Measurements from ENCODE around the gene RHCE.
A peak's percentile ranks its signal among the peaks of the same experiment; 100 is the strongest.
"Not testable (repeated sequence)": the region's sequence is repeated elsewhere in the genome, so short reads cannot be mapped to it uniquely, and the experiment has no call there.

The RHCE gene

DNA sequence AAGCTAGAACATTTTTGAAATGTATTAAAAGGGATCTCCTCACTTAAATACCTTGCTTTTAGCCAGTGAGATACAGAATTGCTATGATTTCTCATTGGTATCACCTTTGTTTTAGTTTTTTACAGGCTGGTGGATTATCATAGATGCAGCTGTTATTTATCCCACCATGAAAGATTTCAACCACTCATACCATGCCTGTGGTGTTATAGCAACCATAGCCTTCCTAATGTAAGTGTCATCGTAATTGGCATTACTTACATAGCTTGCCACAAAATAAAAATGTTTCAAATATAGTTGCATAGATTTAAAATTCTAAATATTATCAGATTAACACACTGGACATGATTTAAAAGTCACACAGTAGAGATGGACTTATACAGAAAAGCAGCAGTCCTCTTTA, 77.8 kb downstream of the RHCE start:
- no peak for DNase-seq (ENCODE audit: low read depth in 2 of 2)

DNA sequence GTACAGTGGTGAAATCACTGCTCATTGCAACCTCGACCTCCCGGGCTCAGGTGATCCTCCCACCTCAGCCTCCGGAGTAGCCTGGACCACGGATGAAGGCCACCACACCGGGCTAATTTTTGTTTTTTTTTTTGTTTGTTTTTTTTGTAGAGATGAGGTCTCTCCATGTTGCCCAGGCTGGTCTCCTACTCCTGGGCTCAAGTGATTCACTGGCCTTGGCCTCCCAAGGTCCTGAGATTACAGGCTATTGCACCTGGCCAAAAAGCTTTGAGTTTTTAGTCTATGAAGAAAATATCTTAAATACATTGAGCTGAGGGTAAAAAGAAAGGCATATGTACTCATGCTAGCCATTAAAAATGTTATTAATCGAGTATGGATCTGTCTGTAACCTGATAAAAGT, 78.9 kb downstream of the RHCE start:
- no peak for DNase-seq (ENCODE audit: low read depth in 2 of 2)

DNA sequence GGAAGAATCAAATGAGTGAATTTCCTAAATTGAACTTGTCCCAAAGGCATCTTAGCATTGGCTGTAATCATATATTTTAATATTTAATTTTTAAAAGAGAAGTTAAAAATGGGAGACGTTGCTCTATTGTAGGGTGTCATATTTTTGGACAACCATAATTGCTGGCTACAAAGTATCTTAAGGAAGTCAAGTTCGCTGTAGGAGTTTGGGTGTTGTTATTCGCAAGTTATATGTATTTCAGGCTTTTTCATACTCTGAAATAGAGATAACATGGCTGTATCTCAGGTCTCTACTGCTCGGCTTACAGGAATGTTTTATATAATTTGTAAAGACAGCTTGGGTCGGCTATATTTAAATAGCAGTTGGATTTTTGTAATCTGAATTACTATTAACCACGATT, 81.6 kb downstream of the RHCE start:
- DNase-seq (ENCODE audit: low read depth in 2 of 2), result no peak

DNA sequence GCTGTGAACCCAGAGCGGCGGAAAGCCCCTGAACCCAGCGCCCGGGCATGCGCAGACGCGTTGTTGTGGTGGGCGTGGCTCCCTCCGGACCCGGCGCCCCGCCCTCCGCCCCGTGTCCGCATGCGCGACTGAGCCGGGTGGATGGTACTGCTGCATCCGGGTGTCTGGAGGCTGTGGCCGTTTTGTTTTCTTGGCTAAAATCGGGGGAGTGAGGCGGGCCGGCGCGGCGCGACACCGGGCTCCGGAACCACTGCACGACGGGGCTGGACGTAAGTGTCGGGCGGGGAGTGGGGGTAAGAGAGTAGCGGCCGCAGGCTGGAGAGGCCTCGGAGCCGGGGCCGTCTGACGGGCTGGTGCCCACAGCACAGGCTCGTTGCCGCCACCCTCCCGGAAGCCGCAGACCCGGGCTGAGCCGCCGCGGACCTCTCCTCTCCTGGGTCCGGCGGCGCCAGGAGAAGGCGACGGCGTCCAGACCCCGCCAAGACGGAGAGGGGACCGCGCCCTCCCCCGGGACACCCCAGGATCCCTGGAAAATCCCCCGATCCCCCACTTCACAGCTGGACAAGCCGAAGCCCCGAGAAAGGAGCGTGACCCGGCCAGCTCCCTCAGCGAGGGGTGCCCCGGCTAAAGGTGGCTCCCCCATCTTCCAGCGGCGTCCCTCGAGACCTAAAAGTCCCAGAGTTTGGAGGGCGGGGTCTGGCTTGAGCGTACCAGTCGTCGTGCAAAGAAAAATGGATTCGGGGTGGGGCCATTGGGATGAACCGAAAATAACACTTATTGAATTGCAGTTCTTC, 82.2 kb downstream of the RHCE start, which contains the start of gene TMEM50A:
Gene TMEM50A (plus strand): TSS at position 147 of the 794 bp plus-strand sequence. CDS start 2,153 bp downstream, outside the sequence.
- peak; percentile 80 to 82 for DNase-seq (ENCODE audit: low read depth in 2 of 2)

DNA sequence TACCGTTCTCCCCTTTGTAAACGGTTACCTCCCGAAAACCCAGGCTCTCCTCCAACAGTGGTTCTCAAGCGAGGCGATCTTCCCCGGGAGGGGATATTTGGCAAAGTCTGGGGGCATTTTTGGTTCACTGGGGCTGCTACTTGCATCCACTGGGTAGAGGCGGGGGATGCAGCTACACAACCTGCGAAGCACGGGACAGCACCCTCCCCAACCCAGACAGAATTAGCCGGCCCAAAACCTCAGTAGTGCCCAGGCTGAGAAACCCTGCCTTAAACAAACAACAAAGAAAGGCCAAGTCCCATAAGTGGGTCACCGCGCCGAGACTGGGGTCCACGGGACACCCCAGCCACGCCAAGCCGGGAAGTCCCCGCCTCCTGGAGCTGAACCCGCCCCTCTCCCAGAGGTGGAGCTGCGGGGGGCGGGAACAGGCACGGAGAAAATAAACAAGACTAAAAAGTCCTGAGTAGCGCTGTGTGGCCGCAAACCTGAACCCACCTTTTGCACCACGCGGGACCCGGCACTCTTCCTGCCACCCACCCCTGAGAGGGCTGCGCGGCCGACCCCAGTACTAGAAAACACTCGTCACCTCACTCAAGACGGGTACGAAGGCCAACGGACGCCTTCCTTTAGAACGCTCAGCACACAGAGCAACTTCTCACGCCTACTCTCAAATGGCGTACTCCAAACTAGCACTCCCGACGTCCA, 83.0 kb downstream of the RHCE start:
- DNase-seq (ENCODE audit: low read depth in 2 of 2), result peak in 1 of 2 donors; percentile 3

DNA sequence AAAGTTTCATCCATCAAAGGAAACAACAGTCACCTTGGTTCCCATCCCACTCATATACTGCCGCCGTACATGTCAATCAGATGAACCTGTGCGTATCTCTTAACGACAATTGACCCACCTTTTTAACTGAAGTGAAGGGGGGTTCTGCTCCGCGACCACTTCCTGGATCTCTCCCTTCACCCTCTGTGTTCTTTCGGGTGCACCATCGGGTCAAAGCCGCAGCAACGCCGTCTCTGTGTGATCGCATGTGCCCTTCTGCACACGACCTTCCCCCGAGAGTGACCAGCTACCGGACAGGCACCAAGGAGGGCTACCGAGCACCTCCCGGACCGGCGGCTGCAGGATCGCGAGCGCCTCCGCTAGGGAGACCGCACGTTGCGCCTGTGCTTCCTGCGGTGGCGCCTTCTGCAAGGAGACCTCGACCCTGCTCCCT, 83.7 kb downstream of the RHCE start:
- DNase-seq (ENCODE audit: low read depth in 2 of 2), result peak in 1 of 2 donors; percentile 8

DNA sequence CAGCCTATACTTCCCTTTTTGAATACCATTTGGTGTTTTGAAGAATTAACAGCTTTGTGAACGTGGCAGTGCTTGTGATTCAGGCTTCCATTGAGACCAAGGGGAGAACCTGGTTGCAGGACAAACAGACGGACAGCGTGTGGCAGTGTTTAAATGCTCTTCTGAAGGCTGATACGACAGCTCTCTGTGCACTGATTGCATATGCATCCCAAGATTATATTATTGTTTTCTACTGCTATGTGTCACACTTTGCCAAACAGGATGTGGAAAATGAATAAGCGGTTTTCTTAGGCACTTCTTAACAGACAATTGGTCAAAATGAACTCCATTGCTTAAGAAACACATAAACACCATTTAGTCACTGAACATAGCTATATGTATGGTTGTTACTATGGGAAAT, 90.7 kb downstream of the RHCE start:
- not testable (repeated sequence) for DNase-seq (ENCODE audit: low read depth in 2 of 2)

DNA sequence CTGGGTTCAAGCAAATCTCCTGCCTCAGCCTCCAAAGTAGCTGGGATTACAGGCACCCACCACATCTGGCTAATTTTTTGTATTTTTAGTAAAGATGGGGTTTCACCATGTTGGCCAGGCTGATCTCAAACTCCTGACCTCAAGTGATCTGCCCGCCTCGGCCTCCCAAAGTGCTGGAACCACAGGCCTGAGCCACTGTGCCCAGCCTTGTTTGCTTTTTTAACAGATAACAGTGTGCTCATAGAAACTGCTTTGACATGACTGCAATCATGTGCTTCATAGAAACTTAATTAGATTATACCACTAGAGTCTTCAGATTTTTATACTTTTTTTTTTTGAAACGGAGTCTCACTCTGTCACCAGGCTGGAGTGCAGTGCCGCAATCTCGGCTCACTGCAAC, 91.3 kb downstream of the RHCE start:
- DNase-seq (ENCODE audit: low read depth in 2 of 2), result not testable (repeated sequence)

DNA sequence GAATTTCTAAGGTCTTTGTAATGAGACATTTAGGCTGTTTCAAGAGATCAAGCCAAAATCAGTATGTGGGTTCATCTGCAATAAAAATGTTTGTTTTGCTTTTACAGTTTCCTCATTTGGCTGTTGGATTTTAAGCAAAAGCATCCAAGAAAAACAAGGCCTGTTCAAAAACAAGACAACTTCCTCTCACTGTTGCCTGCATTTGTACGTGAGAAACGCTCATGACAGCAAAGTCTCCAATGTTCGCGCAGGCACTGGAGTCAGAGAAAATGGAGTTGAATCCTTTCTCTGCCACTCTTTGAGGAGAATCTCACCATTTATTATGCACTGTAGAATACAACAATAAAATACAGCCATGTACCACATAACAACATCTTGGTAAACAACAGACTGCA, 91.8 kb downstream of the RHCE start:
- not testable (repeated sequence) for DNase-seq (ENCODE audit: low read depth in 2 of 2)

DNA sequence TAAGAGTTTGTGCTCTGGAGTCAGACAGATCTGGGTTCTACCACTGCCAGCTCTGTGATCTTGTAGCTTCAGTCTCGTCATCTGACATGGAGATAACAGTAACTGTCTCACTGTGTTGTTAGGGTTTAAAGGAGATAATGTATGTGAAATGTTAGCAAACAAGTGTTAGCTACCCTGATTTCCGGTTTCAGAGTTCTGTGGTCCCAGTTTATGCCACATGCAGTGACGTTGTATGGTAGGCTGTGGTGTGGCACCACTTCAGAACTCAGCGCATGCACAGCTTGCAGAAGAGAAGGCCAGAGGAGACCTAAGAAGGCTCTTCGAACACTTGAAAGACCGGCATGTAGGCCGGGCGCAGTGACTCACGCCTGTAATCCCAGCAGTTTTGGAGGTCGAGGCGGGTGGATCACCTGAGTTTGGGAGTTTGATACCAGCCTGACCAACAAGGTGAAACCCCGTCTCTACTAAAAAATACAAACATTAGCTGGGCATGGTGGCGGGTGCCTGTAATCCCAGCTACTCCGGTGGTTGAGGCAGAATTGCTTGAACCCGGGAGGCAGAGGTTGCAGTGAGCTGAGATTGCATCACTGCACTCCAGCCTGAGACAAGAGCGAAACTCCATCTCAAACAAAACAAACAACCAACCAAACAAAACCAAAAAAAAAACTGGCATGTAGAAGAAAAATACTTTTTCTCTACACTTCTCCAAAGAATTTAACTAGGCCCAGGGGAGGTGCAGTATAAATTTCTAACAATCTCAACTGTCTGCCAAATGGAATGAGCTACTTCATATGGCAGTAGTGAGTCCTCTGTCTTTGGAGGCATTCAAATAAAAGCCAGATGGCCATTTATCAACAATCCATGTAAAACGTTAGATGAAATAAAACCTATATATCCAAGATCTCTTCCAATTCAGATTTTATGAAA, 92.5 kb downstream of the RHCE start:
- not testable (repeated sequence) for DNase-seq (ENCODE audit: low read depth in 2 of 2)

DNA sequence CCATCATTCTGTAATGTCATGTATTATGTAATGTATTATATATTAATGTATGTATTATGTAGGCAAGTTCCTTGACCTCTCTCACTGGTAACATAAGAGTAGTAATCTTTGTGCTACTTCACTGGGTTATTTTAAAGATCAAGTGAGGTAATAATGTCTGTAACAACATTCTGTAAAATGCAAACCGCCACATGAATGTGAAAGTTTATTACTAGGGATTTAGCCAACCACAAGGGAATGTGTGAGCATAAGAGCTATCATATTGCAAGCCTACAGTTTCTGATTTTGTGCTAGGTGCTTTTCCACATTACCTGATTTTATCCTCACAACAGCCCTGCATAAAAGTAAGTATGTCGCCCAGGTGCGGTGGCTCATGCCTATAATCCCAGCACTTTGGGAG, 96.2 kb downstream of the RHCE start:
- not testable (repeated sequence) for DNase-seq (ENCODE audit: low read depth in 2 of 2)

DNA sequence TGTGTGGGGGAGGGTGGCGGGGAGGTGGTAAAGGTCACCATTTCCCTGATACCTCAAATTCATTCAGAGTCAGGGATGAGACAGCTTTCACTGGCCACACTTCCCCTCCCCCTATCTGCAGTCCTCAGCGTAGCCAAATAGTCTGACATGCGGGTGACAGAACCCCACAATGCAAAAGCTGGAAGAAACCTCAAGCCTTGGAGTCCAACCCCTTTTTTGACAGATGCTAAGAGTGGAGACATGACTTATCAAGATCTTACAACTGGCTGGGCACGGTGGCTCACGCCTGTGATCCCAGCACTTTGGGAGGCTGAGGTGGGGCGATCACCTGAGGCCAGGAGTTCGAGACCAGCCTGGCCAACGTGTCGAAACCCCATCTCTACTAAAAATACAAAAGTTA, 98.5 kb downstream of the RHCE start:
- not testable (repeated sequence) for DNase-seq (ENCODE audit: low read depth in 2 of 2)

DNA sequence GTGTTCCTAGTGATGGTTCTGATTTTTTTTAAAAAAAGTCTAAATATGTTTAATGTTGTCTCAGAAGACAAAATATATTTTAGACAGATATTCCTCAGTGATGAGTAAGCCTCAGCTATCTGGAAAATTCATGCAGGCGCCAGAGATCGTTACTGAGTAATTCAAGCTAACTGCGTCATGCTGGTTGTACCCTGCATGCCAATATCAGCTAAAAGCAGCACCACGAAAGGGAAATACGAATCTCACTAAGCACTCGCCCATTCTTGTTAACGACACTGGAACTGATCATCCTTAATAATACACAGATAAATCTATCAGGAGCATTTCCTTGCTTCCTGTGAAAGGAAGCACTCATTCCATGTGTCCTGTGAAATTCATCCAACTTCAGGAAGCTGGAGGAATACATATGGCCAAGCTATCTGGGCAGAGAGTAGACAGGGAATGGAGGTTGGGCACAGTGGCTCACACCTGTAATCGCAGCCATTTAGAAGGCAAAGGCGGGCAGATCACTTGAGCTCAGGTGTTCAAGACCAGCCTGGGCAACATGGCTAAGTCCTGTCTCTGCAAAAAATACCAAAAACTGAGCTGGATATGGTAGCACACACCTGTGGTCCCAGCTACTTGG, 100.2 kb downstream of the RHCE start:
- not testable (repeated sequence) for DNase-seq (ENCODE audit: low read depth in 2 of 2)

DNA sequence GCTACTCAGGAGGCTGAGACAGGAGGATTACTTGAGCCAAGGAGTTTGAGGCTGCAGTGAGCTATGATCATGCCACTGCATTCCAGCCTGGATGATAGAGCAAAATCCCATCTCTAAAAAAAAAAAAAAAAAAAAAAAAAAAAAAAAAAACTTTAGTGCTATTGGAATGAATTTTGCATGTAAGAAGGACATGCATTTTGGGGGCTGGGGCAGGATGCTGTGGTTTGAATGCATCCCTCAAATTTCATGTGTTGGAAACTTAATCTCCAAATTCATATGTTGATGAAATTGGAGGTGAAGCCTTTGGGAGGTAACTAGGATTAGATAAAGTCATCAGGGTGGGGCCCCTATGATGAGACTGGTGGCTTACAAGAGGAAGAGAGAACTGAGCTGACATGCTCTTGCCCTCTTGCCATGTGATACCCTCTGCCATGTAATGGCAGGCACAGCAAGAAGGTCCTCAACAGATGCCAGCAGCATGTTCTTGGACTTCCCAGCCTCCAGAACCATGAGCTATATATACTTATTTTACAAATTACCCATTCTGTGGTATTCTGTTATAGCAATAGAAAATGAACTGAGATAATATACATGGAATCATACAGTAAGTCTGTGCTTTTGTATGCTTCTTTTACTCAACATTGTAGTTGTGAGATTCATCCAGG, 107.7 kb downstream of the RHCE start:
- not testable (repeated sequence) for DNase-seq (ENCODE audit: low read depth in 2 of 2)
